Spleen (tissue), 11 donors: ENCODE measurements around the gene NAGLU. TPM values are rescaled to one million over a fixed set of nuclear protein-coding genes. Genes with fewer than 3 reads are reported as not detected.

Experiments
- DNase-seq: peaks from one replicate; pipeline ENCODE4 v3.0.0-alpha.2; 2020
- H3K27ac ChIP-seq, 8 donors: fragments of 200-600 bp; sonication (generic) in 7 of 8; 1 replicate in 4 of 8; 2 replicates in 4 of 8; pipeline versions ENCODE4 v1.5.0 to v1.8.0; 2016 to 2021; ENCODE audit warnings: inconsistent platforms in 4 of 8, mild to moderate bottlenecking in 4 of 8, moderate library complexity in 1 of 8
- H3K27me3 ChIP-seq, 7 donors: fragments of 200-600 bp; sonication (generic) in 6 of 7; replicated peaks in 1 of 7; 1 replicate in 4 of 7; 2 replicates in 3 of 7; pipeline versions ENCODE4 v1.5.0 to v1.8.0; 2016 to 2021; ENCODE audit warnings: inconsistent platforms in 3 of 7, mild to moderate bottlenecking in 1 of 7
- H3K36me3 ChIP-seq, 6 donors: fragments of 200-600 bp; sonication (generic) in 5 of 6; 1 replicate in 4 of 6; 2 replicates in 2 of 6; pipeline versions ENCODE4 v1.5.0 to v1.8.0; 2016 to 2021; ENCODE audit warnings: inconsistent platforms in 2 of 6
- H3K4me1 ChIP-seq, 6 donors: fragments of 200-600 bp; sonication (generic) in 5 of 6; 1 replicate in 3 of 6; 2 replicates in 3 of 6; pipeline versions ENCODE4 v1.5.0 to v1.8.0; 2016 to 2021; ENCODE audit warnings: inconsistent platforms in 3 of 6
- H3K4me3 ChIP-seq, 8 donors: fragments of 200-600 bp; sonication (generic) in 7 of 8; 1 replicate in 4 of 8; 2 replicates in 4 of 8; pipeline versions ENCODE4 v1.5.0 to v1.8.0; 2016 to 2021; ENCODE audit warnings: inconsistent platforms in 4 of 8, mild to moderate bottlenecking in 4 of 8, moderate library complexity in 2 of 8
- H3K9me3 ChIP-seq, 8 donors: fragments of 200-600 bp; sonication (generic) in 7 of 8; 1 replicate in 4 of 8; 2 replicates in 4 of 8; pipeline versions ENCODE4 v1.5.0 to v1.8.0; 2016 to 2021; ENCODE audit warnings: inconsistent platforms in 4 of 8
- CTCF ChIP-seq, 11 experiments: fragments of 200-600 bp in 7 of 11; fragments of 450-650 bp in 4 of 11; sonication (generic) in 4 of 11; IDR thresholded peaks in 8 of 11; conservative IDR thresholded peaks in 3 of 11; 1 replicate in 7 of 11; 2 replicates in 4 of 11; pipeline versions ENCODE4 v1.4.0 to v1.8.0; 2016 to 2021; ENCODE audit warnings: antibody characterized with exemption in 11 of 11, inconsistent platforms in 4 of 11, mild to moderate bottlenecking in 1 of 11
- POLR2A ChIP-seq, 3 donors: fragments of 450-650 bp; IDR thresholded peaks; one replicate each; pipeline ENCODE4 v1.5.1; 2017; ENCODE audit warnings: antibody characterized with exemption in 3 of 3, mild to moderate bottlenecking in 1 of 3
- POLR2AphosphoS5 ChIP-seq, 3 donors: sonication (generic); formaldehyde crosslinking; IDR thresholded peaks; one replicate each; pipeline ENCODE4 v1.5.1; 2017; ENCODE audit warnings: antibody characterized with exemption in 3 of 3
- WGBS, 5 donors: extraction: QIAGEN DNeasy Blood & Tissue Kit in 3 of 5; methylation state at CpG; one replicate each; pipeline versions ENCODE4 v1.1.5 to v1.1.7; 2013 to 2018; 5-methylcytosine and 5-hydroxymethylcytosine counted together
- intact Hi-C: fragments of 100-400 bp; cut with DNase I; formaldehyde crosslinking; loops from one replicate; pipeline ENCODE4 v1.15.0; 2023; ENCODE audit warnings: low total_unique reads
- polyA plus RNA-seq, 3 donors: library from polyadenylated mRNA; stranded (reverse); fragments of 200-250 nt; gene quantifications; one replicate each; pipeline ENCODE4 v1.2.1, GENCODE V29; 2013
- total RNA-seq, 7 donors: library from RNA; depleted of rRNA in 3 of 7; stranded (reverse); fragments of >200 nt in 3 of 7; fragmentation: NEBNext Ultra II Directional in 4 of 7; extraction: Animal tissue kit (Norgen Biotek cat#: 25700) in 4 of 7; gene quantifications; one replicate each; pipeline versions ENCODE4 v1.1.0 to v1.2.1, GENCODE V29; 2016 to 2021
- donor health status: healthy with polysubstance abuse.
- donor health status: DM: no; HTN: no; CAD: no; lungs with moderate emphysema.
- donor health status: DM: no; HTN: no; CAD: no.
- donor health status: Bipolar disorder and iron deficiency.
- donor health status: healthy.
- donor health status: DM: no; HTN: no; CAD: no.
- donor health status: DM: yes; HTN: yes; CAD: no.

The NAGLU gene
- total and polyA plus RNA-seq, 10 donors: 27.3 to 61.0 (median 49.3) TPM

GRCh38 chr17:42498828-42499227 is 37.2 kb upstream of the NAGLU start:
- no peak for DNase-seq
- Histone ChIP-seq H3K9me3 (no peaks in the 10 kb centered on the region), H3K4me1 (peaks cover 7 to 24% (median 18%) of the 10 kb centered on the region in 6 donors), H3K36me3 (peaks cover 3 to 100% (median 68%) of the 10 kb centered on the region in 6 donors), H3K27ac (no peak overlapping the region), H3K4me3 (no peak overlapping the region), H3K27me3 (no peaks in the 10 kb centered on the region)
- WGBS, 5 donors: 93 to 97% (median 94%) methylated on average over 4 of the region's 4 CpGs
- intact Hi-C loops: no loop called here
- no peak for TF ChIP-seq POLR2A (IDR thresholded peaks at IDR 0.05)
- no peak for TF ChIP-seq CTCF (IDR thresholded peaks at IDR 0.05 in 8 of 11, conservative IDR thresholded peaks at IDR 0.05 in 3 of 11)

GRCh38 chr17:42502091-42502490 is 34.0 kb upstream of the NAGLU start:
- Histone ChIP-seq H3K27ac (no peak overlapping the region), H3K4me1 (no peaks in the 10 kb centered on the region), H3K4me3 (no peak overlapping the region), H3K27me3 (no peaks in the 10 kb centered on the region), H3K36me3 (peaks cover 0 to 100% (median 67%) of the 10 kb centered on the region in 6 donors), H3K9me3 (no peaks in the 10 kb centered on the region)
- WGBS, 5 donors: 84 to 92% (median 87%) methylated on average over 5 of the region's 5 CpGs
- intact Hi-C loops: no loop called here
- no peak for TF ChIP-seq POLR2AphosphoS5 (IDR thresholded peaks at IDR 0.05)
- no peak for DNase-seq

GRCh38 chr17:42502926-42503325 is 33.1 kb upstream of the NAGLU start:
- no peaks in the 10 kb centered on the region for H3K4me1 ChIP-seq
- peaks cover 0 to 100% (median 70%) of the 10 kb centered on the region in 6 donors for H3K36me3 ChIP-seq
- H3K4me3 ChIP-seq: no peak overlapping the region
- TF ChIP-seq CTCF (IDR thresholded peaks at IDR 0.05 in 8 of 11, conservative IDR thresholded peaks at IDR 0.05 in 3 of 11) (no peak), POLR2A (IDR thresholded peaks at IDR 0.05) (no peak), POLR2AphosphoS5 (IDR thresholded peaks at IDR 0.05) (no peak)
- no peak overlapping the region for H3K27ac ChIP-seq
- H3K27me3 ChIP-seq: no peaks in the 10 kb centered on the region
- DNase-seq: no peak
- no peaks in the 10 kb centered on the region for H3K9me3 ChIP-seq
- intact Hi-C loops: no loop called here
- 92 to 100% (median 95%) methylated on average over 1 of the region's 1 CpG for WGBS, 5 donors

GRCh38 chr17:42507671-42508070 is 28.4 kb upstream of the NAGLU start:
- Histone ChIP-seq H3K27ac (no peak overlapping the region), H3K4me1 (peaks cover 0 to 22% (median 8%) of the 10 kb centered on the region in 6 donors), H3K36me3 (peaks cover 0 to 100% (median 48%) of the 10 kb centered on the region in 6 donors), H3K27me3 (no peaks in the 10 kb centered on the region), H3K4me3 (no peak overlapping the region), H3K9me3 (no peaks in the 10 kb centered on the region)
- 94 to 98% (median 96%) methylated on average over 4 of the region's 4 CpGs for WGBS, 5 donors
- DNase-seq: no peak
- intact Hi-C loops: no loop called here
- no peak for TF ChIP-seq POLR2AphosphoS5 (IDR thresholded peaks at IDR 0.05)
- TF ChIP-seq POLR2A (IDR thresholded peaks at IDR 0.05): no peak
- no peak for TF ChIP-seq CTCF (IDR thresholded peaks at IDR 0.05 in 8 of 11, conservative IDR thresholded peaks at IDR 0.05 in 3 of 11)
